HL-60 (cell line): Measurements from ENCODE around the gene MAPT.

ENCODE experiments used
- DNase-seq, 2 experiments: peaks; one replicate each; pipeline ENCODE4 v3.0.0-alpha.2; 2010 to 2020; ENCODE audit warnings: low read depth in 1 of 2, low spot score in 1 of 2
- H3K27ac ChIP-seq: fragments of 250-450 bp; sonication (Bioruptor Pico); replicated peaks from 2 replicates; pipeline ENCODE4 v1.5.1; 2020; ENCODE audit warnings: mild to moderate bottlenecking, moderate library complexity
- H3K27me3 ChIP-seq: fragments of 250-450 bp; sonication (Bioruptor Pico); 2 replicates; pipeline ENCODE4 v1.5.1; 2021; ENCODE audit warnings: mild to moderate bottlenecking, moderate library complexity; ENCODE audit not compliant: insufficient read depth, poor library complexity, severe bottlenecking
- H3K4me3 ChIP-seq: replicated peaks from 2 replicates; pipeline ENCODE4 v1.5.1; 2011; ENCODE audit warnings: mild to moderate bottlenecking, control low read depth, low read length; ENCODE audit not compliant: insufficient read depth
- CTCF ChIP-seq: IDR thresholded peaks from one replicate; pipeline ENCODE4 v1.5.1; 2011; ENCODE audit warnings: low read length, control low read depth, inconsistent platforms; ENCODE audit not compliant: insufficient read depth
- GABPA ChIP-seq: IDR thresholded peaks from 2 replicates; pipeline ENCODE4 v1.6.1; 2012; ENCODE audit warnings: low read depth
- POLR2AphosphoS5 ChIP-seq: IDR thresholded peaks from 2 replicates; pipeline ENCODE4 v1.6.1; 2012; ENCODE audit warnings: low read depth
- REST ChIP-seq: IDR thresholded peaks from 2 replicates; pipeline ENCODE4 v1.6.1; 2012; ENCODE audit warnings: low read depth; ENCODE audit not compliant: insufficient replicate concordance
- SPI1 ChIP-seq: IDR thresholded peaks from 2 replicates; pipeline ENCODE4 v1.6.1; 2012; ENCODE audit warnings: low read depth, mild to moderate bottlenecking, borderline replicate concordance

MAPT gene

GRCh38 chr17:46027048-46027975, 133.0 kb downstream of the MAPT start:
- H3K27ac ChIP-seq: peak overlapping the region; percentile 88
- TF ChIP-seq POLR2AphosphoS5: peak; percentile 37; the same call in 1 of the 2 replicates
- no peak for TF ChIP-seq GABPA
- no peak for TF ChIP-seq CTCF
- no peak overlapping the region for H3K4me3 ChIP-seq
- no peaks in the 10 kb centered on the region for H3K27me3 ChIP-seq
- peak; percentile 36 to 63 for DNase-seq

- Histone ChIP-seq H3K27ac (peak overlapping the region; percentile 88), H3K4me3 (no peak overlapping the region), H3K27me3 (no peaks in the 10 kb centered on the region)
- no peak for DNase-seq
- no peak for TF ChIP-seq REST
- no peak for TF ChIP-seq GABPA
- TF ChIP-seq POLR2AphosphoS5: no peak
- no peak for TF ChIP-seq SPI1
- TF ChIP-seq CTCF: no peak
Measured at GRCh38 chr17:46027976-46028325, 133.6 kb downstream of the MAPT start.

- no peak for TF ChIP-seq REST
- TF ChIP-seq SPI1: no peak
- no peak for TF ChIP-seq CTCF
- TF ChIP-seq POLR2AphosphoS5: no peak
- no peak for TF ChIP-seq GABPA
- H3K27me3 ChIP-seq: no peaks in the 10 kb centered on the region
- no peak for DNase-seq
- H3K27ac ChIP-seq: peak overlapping the region; percentile 88
- no peak overlapping the region for H3K4me3 ChIP-seq
Measured at GRCh38 chr17:46028374-46028773, 134.0 kb downstream of the MAPT start.
